Measurements from ENCODE around the gene EML1. TPM values are rescaled to one million over a fixed set of nuclear protein-coding genes. Genes with fewer than 3 reads are reported as not detected.

EML1 gene
- total RNA-seq, 1 donor from 2014 or later, result 34.5 TPM

- no peak for TF ChIP-seq CTCF (IDR thresholded peaks at IDR 0.05)
- no peaks in the 10 kb centered on the region for H3K36me3 ChIP-seq
- ATAC-seq (peak in 1 of 2 donors; percentile 40), DNase-seq (no peak)
- H3K27ac ChIP-seq, result no peak overlapping the region
- peaks cover 5% of the 10 kb centered on the region for H3K9me3 ChIP-seq
- H3K27me3 ChIP-seq (ENCODE audit: low read depth), result no peaks in the 10 kb centered on the region
- intact Hi-C loops (cut with DNase I), result no loop called here
- no peaks in the 10 kb centered on the region for H3K4me1 ChIP-seq
- no peak overlapping the region for H3K4me3 ChIP-seq
These were observed 12.1 kb upstream of the EML1 start for GRCh38 chr14:99781091-99781490.

GRCh38 chr14:99781853-99782610 is 11.2 kb upstream of the EML1 start:
- no peaks in the 10 kb centered on the region for H3K4me1 ChIP-seq
- H3K9me3 ChIP-seq, result peaks cover 5% of the 10 kb centered on the region
- intact Hi-C loops (cut with DNase I), result no loop called here
- TF ChIP-seq CTCF (IDR thresholded peaks at IDR 0.05), result no peak
- ATAC-seq, result no peak
- H3K36me3 ChIP-seq, result no peaks in the 10 kb centered on the region
- no peaks in the 10 kb centered on the region for H3K27me3 ChIP-seq (ENCODE audit: low read depth)
- no peak overlapping the region for H3K4me3 ChIP-seq
- DNase-seq, result no peak
- no peak overlapping the region for H3K27ac ChIP-seq

- Histone ChIP-seq H3K27me3 (ENCODE audit: low read depth) (no peaks in the 10 kb centered on the region), H3K27ac (no peak overlapping the region), H3K36me3 (no peaks in the 10 kb centered on the region), H3K9me3 (no peaks in the 10 kb centered on the region), H3K4me3 (no peak overlapping the region), H3K4me1 (no peaks in the 10 kb centered on the region)
- ATAC-seq (no peak), DNase-seq (no peak)
- no peak for TF ChIP-seq CTCF (IDR thresholded peaks at IDR 0.05)
- intact Hi-C loops (cut with DNase I), result no loop called here
These were observed 8.7 kb upstream of the EML1 start for GRCh38 chr14:99784508-99784907.

- TF ChIP-seq CTCF (IDR thresholded peaks at IDR 0.05), result no peak
- H3K4me1 ChIP-seq, result no peaks in the 10 kb centered on the region
- H3K36me3 ChIP-seq, result no peaks in the 10 kb centered on the region
- no peaks in the 10 kb centered on the region for H3K9me3 ChIP-seq
- H3K27me3 ChIP-seq (ENCODE audit: low read depth), result no peaks in the 10 kb centered on the region
- no peak overlapping the region for H3K27ac ChIP-seq
- no peak overlapping the region for H3K4me3 ChIP-seq
- intact Hi-C loops (cut with DNase I), result no loop called here
- ATAC-seq, result no peak
- no peak for DNase-seq
These were observed 7.8 kb upstream of the EML1 start for GRCh38 chr14:99785426-99785825.

GRCh38 chr14:99786511-99786989 is 6.7 kb upstream of the EML1 start:
- Histone ChIP-seq H3K27me3 (ENCODE audit: low read depth) (no peaks in the 10 kb centered on the region), H3K9me3 (no peaks in the 10 kb centered on the region), H3K4me3 (no peak overlapping the region), H3K4me1 (peaks cover 7% of the 10 kb centered on the region), H3K36me3 (no peaks in the 10 kb centered on the region), H3K27ac (no peak overlapping the region)
- intact Hi-C loops (cut with DNase I), result no loop called here
- TF ChIP-seq CTCF (IDR thresholded peaks at IDR 0.05), result no peak
- DNase-seq (no peak), ATAC-seq (no peak)
